ENCODE measurements around the gene HEPHL1. TPM values are rescaled to one million over a fixed set of nuclear protein-coding genes. Genes with fewer than 3 reads are reported as not detected.

The HEPHL1 gene
- total RNA-seq, 1 donor from 2014 or later, result not detected

- Mint-ChIP-seq H3K4me1 (ENCODE audit: low read depth) (no peaks in the 10 kb centered on the region), H3K9me3 (ENCODE audit: low read depth) (no peaks in the 10 kb centered on the region), H3K4me3 (ENCODE audit: unreplicated experiment) (no peak overlapping the region), H3K27me3 (ENCODE audit: low read depth) (peaks cover 19% of the 10 kb centered on the region), H3K36me3 (ENCODE audit: low read depth) (no peaks in the 10 kb centered on the region), H3K27ac (ENCODE audit: unreplicated experiment) (no peak overlapping the region)
- no peak for TF ChIP-seq CTCF (IDR thresholded peaks at IDR 0.05)
- DNase-seq (ENCODE audit: low spot score), result no peak
Measured at GRCh38 chr11:94007426-94007825, 13.7 kb upstream of the HEPHL1 start.

- Mint-ChIP-seq H3K4me1 (ENCODE audit: low read depth) (no peaks in the 10 kb centered on the region), H3K27ac (ENCODE audit: unreplicated experiment) (no peak overlapping the region), H3K27me3 (ENCODE audit: low read depth) (peaks cover 21% of the 10 kb centered on the region), H3K9me3 (ENCODE audit: low read depth) (no peaks in the 10 kb centered on the region), H3K4me3 (ENCODE audit: unreplicated experiment) (no peak overlapping the region), H3K36me3 (ENCODE audit: low read depth) (no peaks in the 10 kb centered on the region)
- no peak for TF ChIP-seq CTCF (IDR thresholded peaks at IDR 0.05)
- no peak for DNase-seq (ENCODE audit: low spot score)
Measured at GRCh38 chr11:94007906-94008305, 13.2 kb upstream of the HEPHL1 start.

- Mint-ChIP-seq H3K9me3 (ENCODE audit: low read depth) (peaks cover 5% of the 10 kb centered on the region), H3K36me3 (ENCODE audit: low read depth) (no peaks in the 10 kb centered on the region), H3K27ac (ENCODE audit: unreplicated experiment) (no peak overlapping the region), H3K4me3 (ENCODE audit: unreplicated experiment) (no peak overlapping the region), H3K4me1 (ENCODE audit: low read depth) (no peaks in the 10 kb centered on the region), H3K27me3 (ENCODE audit: low read depth) (peaks cover 25% of the 10 kb centered on the region)
- DNase-seq (ENCODE audit: low spot score), result no peak
- TF ChIP-seq CTCF (IDR thresholded peaks at IDR 0.05), result no peak
Measured at GRCh38 chr11:94010136-94010535, 11.0 kb upstream of the HEPHL1 start.

- Mint-ChIP-seq H3K4me1 (ENCODE audit: low read depth) (no peaks in the 10 kb centered on the region), H3K4me3 (ENCODE audit: unreplicated experiment) (no peak overlapping the region), H3K27me3 (ENCODE audit: low read depth) (peaks cover 21% of the 10 kb centered on the region), H3K27ac (ENCODE audit: unreplicated experiment) (no peak overlapping the region), H3K9me3 (ENCODE audit: low read depth) (peaks cover 11% of the 10 kb centered on the region), H3K36me3 (ENCODE audit: low read depth) (no peaks in the 10 kb centered on the region)
- TF ChIP-seq CTCF (IDR thresholded peaks at IDR 0.05), result no peak
- DNase-seq (ENCODE audit: low spot score), result no peak
Measured at GRCh38 chr11:94011478-94011877, 9.7 kb upstream of the HEPHL1 start.

GRCh38 chr11:94017446-94017845 lies 3.7 kb upstream of the HEPHL1 start:
- Mint-ChIP-seq H3K9me3 (ENCODE audit: low read depth) (peaks cover 11% of the 10 kb centered on the region), H3K4me3 (ENCODE audit: unreplicated experiment) (no peak overlapping the region), H3K27me3 (ENCODE audit: low read depth) (peaks cover 9% of the 10 kb centered on the region), H3K27ac (ENCODE audit: unreplicated experiment) (no peak overlapping the region), H3K36me3 (ENCODE audit: low read depth) (no peaks in the 10 kb centered on the region), H3K4me1 (ENCODE audit: low read depth) (no peaks in the 10 kb centered on the region)
- DNase-seq (ENCODE audit: low spot score), result no peak
- no peak for TF ChIP-seq CTCF (IDR thresholded peaks at IDR 0.05)

Measured in chondrocyte (in vitro differentiated cells).